B cell (primary cell): ENCODE results near the gene GPR25. TPM values are rescaled to one million over a fixed set of nuclear protein-coding genes. Genes with fewer than 3 reads are reported as not detected.

ENCODE experiments used
- ATAC-seq: fragments of 200-7000 bp; cut with Tn5 transposase; one replicate; pipeline ENCODE4 v1.10.0; 2021; ENCODE audit warnings: low read depth, mild to moderate bottlenecking, moderate number of reproducible peaks, moderate library complexity
- CTCF ChIA-PET: fragments of 350-600 bp; sonication (Branson Sonifier 250); formaldehyde crosslinking; loops from one replicate; lab custom pipeline; 2021; ENCODE audit warnings: antibody characterized with exemption, inconsistent platforms; lab: Charles Lee
- POLR2A ChIA-PET: fragments of 350-600 bp; sonication (Branson Sonifier 250); formaldehyde crosslinking; loops from one replicate; lab custom pipeline; 2021; ENCODE audit warnings: antibody characterized with exemption; lab: Charles Lee
- DNase-seq: peaks from one replicate; pipeline ENCODE4 v3.0.0; 2013
- H2AFZ ChIP-seq: 2 replicates; pipeline ENCODE4 v1.6.1; 2012; ENCODE audit warnings: mild to moderate bottlenecking, low read depth, low read length; ENCODE audit not compliant: insufficient read depth, poor library complexity, severe bottlenecking
- H3K27ac ChIP-seq, 2 donors: 1 replicate in 1 of 2; 2 replicates in 1 of 2; pipeline ENCODE4 v1.5.1; 2012 to 2013; ENCODE audit warnings: low read length in 2 of 2, mild to moderate bottlenecking in 2 of 2, moderate library complexity in 1 of 2
- H3K27me3 ChIP-seq, 4 experiments: fragments of 200-600 bp in 1 of 4; sonication (generic) in 1 of 4; replicated peaks in 1 of 4; 1 replicate in 2 of 4; 2 replicates in 2 of 4; pipeline versions ENCODE4 v1.6.1 to v1.7.0; 2013 to 2016; ENCODE audit warnings: low read length in 3 of 4, mild to moderate bottlenecking in 2 of 4, mixed read lengths in 1 of 4, moderate library complexity in 1 of 4; ENCODE audit not compliant: insufficient read depth in 4 of 4, control insufficient read depth in 3 of 4; ENCODE audit errors: control extremely low read depth in 1 of 4
- H3K36me3 ChIP-seq, 2 experiments: replicated peaks in 1 of 2; 1 replicate in 1 of 2; 2 replicates in 1 of 2; pipeline versions ENCODE4 v1.6.1 to v1.7.1; 2013; ENCODE audit warnings: low read length in 1 of 2; ENCODE audit not compliant: insufficient read depth in 2 of 2, control insufficient read depth in 1 of 2; ENCODE audit errors: control extremely low read depth in 1 of 2, extremely low read depth in 1 of 2
- H3K4me1 ChIP-seq, 2 donors: fragments of 200-600 bp in 1 of 2; sonication (generic) in 1 of 2; 1 replicate in 1 of 2; 2 replicates in 1 of 2; pipeline versions ENCODE4 v1.5.1 to v1.6.1; 2013 to 2017; ENCODE audit warnings: low read length in 2 of 2; ENCODE audit not compliant: control insufficient read depth in 2 of 2, insufficient read depth in 2 of 2
- H3K4me2 ChIP-seq: replicated peaks from 2 replicates; pipeline ENCODE3; 2012; ENCODE audit warnings: mild to moderate bottlenecking, low read depth, low read length; ENCODE audit not compliant: poor library complexity, severe bottlenecking
- H3K4me3 ChIP-seq, 5 experiments: fragments of 200-600 bp in 1 of 5; sonication (generic) in 1 of 5; 1 replicate in 3 of 5; 2 replicates in 2 of 5; pipeline versions ENCODE4 v1.5.1 to v1.7.0; 2011 to 2016; ENCODE audit warnings: low read length in 4 of 5, mild to moderate bottlenecking in 4 of 5, low read depth in 2 of 5, control low read depth in 1 of 5, moderate library complexity in 1 of 5; ENCODE audit not compliant: insufficient read depth in 1 of 5; ENCODE audit errors: control extremely low read depth in 1 of 5, extremely low read depth in 1 of 5
- H3K79me2 ChIP-seq: fragments of 200-600 bp; sonication (generic); one replicate; pipeline ENCODE4 v1.6.0; 2016; ENCODE audit warnings: low read length; ENCODE audit not compliant: control insufficient read depth, insufficient read depth
- H3K9ac ChIP-seq: fragments of 200-600 bp; sonication (generic); 2 replicates; pipeline ENCODE4 v1.6.1; 2017; ENCODE audit warnings: mild to moderate bottlenecking, low read length, moderate library complexity
- H3K9me3 ChIP-seq, 3 donors: one replicate each; pipeline versions ENCODE4 v1.6.1 to v1.7.1; 2013; ENCODE audit warnings: low read length in 2 of 3; ENCODE audit not compliant: control insufficient read depth in 2 of 3, insufficient read depth in 1 of 3; ENCODE audit errors: control extremely low read depth in 1 of 3
- H4K20me1 ChIP-seq: 2 replicates; pipeline ENCODE4 v1.6.0; 2012; ENCODE audit warnings: mild to moderate bottlenecking, low read length; ENCODE audit not compliant: insufficient read depth, control insufficient read depth, poor library complexity, severe bottlenecking
- H3K27ac Mint-ChIP-seq: one replicate; pipeline ENCODE4 v1.8.0; 2021; ENCODE audit warnings: mixed read lengths
- H3K27me3 Mint-ChIP-seq: one replicate; pipeline ENCODE4 v1.8.0; 2021; ENCODE audit warnings: mixed read lengths
- H3K4me1 Mint-ChIP-seq: one replicate; pipeline ENCODE4 v1.8.0; 2021; ENCODE audit warnings: mixed read lengths
- H3K4me3 Mint-ChIP-seq: one replicate; pipeline ENCODE4 v1.8.0; 2021; ENCODE audit warnings: mixed read lengths
- H3K9me3 Mint-ChIP-seq: one replicate; pipeline ENCODE4 v1.8.0; 2022; ENCODE audit warnings: mixed read lengths; ENCODE audit not compliant: insufficient read depth
- CTCF ChIP-seq: fragments of 200-600 bp; IDR thresholded peaks from one replicate; pipeline ENCODE4 v1.8.0; 2022; ENCODE audit warnings: antibody characterized with exemption, mild to moderate bottlenecking
- EZH2 ChIP-seq: IDR thresholded peaks from 2 replicates; pipeline ENCODE4 v1.6.1; 2012; ENCODE audit warnings: borderline replicate concordance, low read depth, mild to moderate bottlenecking, moderate library complexity, low read length; ENCODE audit not compliant: insufficient read depth, poor library complexity, severe bottlenecking
- WGBS: methylation state at CpG from one replicate; pipeline ENCODE4 v1.1.5; 2013; ENCODE audit warnings: missing lambda C conversion rate; ENCODE audit not compliant: insufficient coverage; 5-methylcytosine and 5-hydroxymethylcytosine counted together
- intact Hi-C: fragments of 100-400 bp; cut with micrococcal nuclease; formaldehyde crosslinking; loops from one replicate; pipeline ENCODE4 v1.10.0; 2022
- polyA plus RNA-seq: library from polyadenylated mRNA; depleted of rRNA; stranded (reverse); fragments of >200 nt; gene quantifications from 2 replicates; pipeline ENCODE4 v1.2.3, GENCODE V29; 2012
- total RNA-seq, 2 donors: library from RNA; stranded (reverse); fragments of 120-200 nt in 1 of 2; gene quantifications; 1 replicate in 1 of 2; 2 replicates in 1 of 2; pipeline versions ENCODE4 v1.2.3 to v1.2.4, GENCODE V29; 2013 to 2022

GPR25 gene
- total and polyA plus RNA-seq, 2 donors (not counting 1 experiment from before 2014, with no cell fraction given) = 1.8 to 3.1 TPM

- Histone ChIP-seq H3K36me3 (no peaks in the 10 kb centered on the region), H3K27me3 (peaks cover 0 to 40% (median 16%) of the 10 kb centered on the region in 4 experiments), H3K4me3 (no peak overlapping the region), H3K4me1 (peaks cover 42 to 51% of the 10 kb centered on the region in 2 donors), H3K9ac (no peak overlapping the region), H4K20me1 (no peaks in the 10 kb centered on the region), H3K79me2 (no peaks in the 10 kb centered on the region), H2AFZ (no peak overlapping the region), H3K27ac (no peak overlapping the region), H3K9me3 (no peaks in the 10 kb centered on the region), H3K4me2 (no peak overlapping the region)
- intact Hi-C loops = no loop called here
- peaks cover 19% of the 10 kb centered on the region for H3K27me3 Mint-ChIP-seq
- no peak overlapping the region for H3K27ac Mint-ChIP-seq
- no peaks in the 10 kb centered on the region for H3K9me3 Mint-ChIP-seq
- POLR2A ChIA-PET = no interaction called here
- peaks cover 50% of the 10 kb centered on the region for H3K4me1 Mint-ChIP-seq
- ATAC-seq = no peak
- H3K4me3 Mint-ChIP-seq = peak overlapping the region; percentile 83
- CTCF ChIA-PET = interaction anchor here (1.5 to 2.8 kb wide), 3 partner anchors 23 to 82 kb away, joined by 4 to 11 read pairs (median 9); no protein-coding TSS in a partner anchor
- DNase-seq = no peak
- WGBS = 92% methylated on average over 7 of the region's 15 CpGs
- TF ChIP-seq EZH2 = no peak
Measured at GRCh38 chr1:200890027-200890426, 17.2 kb downstream of the GPR25 start.

- H3K4me1 Mint-ChIP-seq = peaks cover 54% of the 10 kb centered on the region
- peaks cover 0 to 40% (median 16%) of the 10 kb centered on the region in 4 experiments for H3K27me3 ChIP-seq
- DNase-seq (peak; percentile 55), ATAC-seq (no peak)
- H3K27ac Mint-ChIP-seq = peak overlapping the region; percentile 2
- no peaks in the 10 kb centered on the region for H4K20me1 ChIP-seq
- H3K79me2 ChIP-seq = no peaks in the 10 kb centered on the region
- H3K4me3 ChIP-seq = peak overlapping the region; percentile 25 to 55 (median 48)
- TF ChIP-seq CTCF = peak; percentile 35
- TF ChIP-seq EZH2 = no peak
- H3K9ac ChIP-seq = peak overlapping the region; percentile 63
- CTCF ChIA-PET = interaction anchor here (1.1 to 2.8 kb wide), 3 partner anchors 24 to 269 kb away, joined by 4 to 9 read pairs (median 4); no protein-coding TSS in a partner anchor
- peak overlapping the region; percentile 79 for H3K4me2 ChIP-seq
- H3K27me3 Mint-ChIP-seq = peaks cover 19% of the 10 kb centered on the region
- H3K36me3 ChIP-seq = no peaks in the 10 kb centered on the region
- POLR2A ChIA-PET = interaction anchor here (1.2 kb wide), 2 partner anchors 17 to 22 kb away, joined by 3 to 4 read pairs; no protein-coding TSS in a partner anchor
- intact Hi-C loops = no loop called here
- whole genome bisulfite sequencing = 3% methylated on average over 64 of the region's 72 CpGs
- no peaks in the 10 kb centered on the region for H3K9me3 ChIP-seq
- H3K27ac ChIP-seq = no peak overlapping the region
- peaks cover 47 to 61% of the 10 kb centered on the region in 2 donors for H3K4me1 ChIP-seq
- H3K4me3 Mint-ChIP-seq = peak overlapping the region; percentile 83
- H2AFZ ChIP-seq = peak overlapping the region; percentile 72
- H3K9me3 Mint-ChIP-seq = no peaks in the 10 kb centered on the region
Measured at GRCh38 chr1:200890818-200891773, 18.3 kb downstream of the GPR25 start.
